ENCODE measurements around the gene SEC14L2. TPM values are rescaled to one million over a fixed set of nuclear protein-coding genes. Genes with fewer than 3 reads are reported as not detected.
A peak's percentile ranks its signal among the peaks of the same experiment; 100 is the strongest.

The SEC14L2 gene
- polyA plus RNA-seq (ENCODE audit: insufficient read length in 4 of 4): 1 to 10 TPM; 4.3 to 8.0 (median 6.3) TPM

- DNase-seq (ENCODE audit: low read depth in 4 of 4, low spot score in 2 of 4): no peak
Observed at GRCh38 chr22:30396871-30397655, at the start of gene SEC14L2. Gene SEC14L2 (plus strand): TSS chr22:30397018. CDS start chr22:30397117, 99 bp downstream.

DNA sequence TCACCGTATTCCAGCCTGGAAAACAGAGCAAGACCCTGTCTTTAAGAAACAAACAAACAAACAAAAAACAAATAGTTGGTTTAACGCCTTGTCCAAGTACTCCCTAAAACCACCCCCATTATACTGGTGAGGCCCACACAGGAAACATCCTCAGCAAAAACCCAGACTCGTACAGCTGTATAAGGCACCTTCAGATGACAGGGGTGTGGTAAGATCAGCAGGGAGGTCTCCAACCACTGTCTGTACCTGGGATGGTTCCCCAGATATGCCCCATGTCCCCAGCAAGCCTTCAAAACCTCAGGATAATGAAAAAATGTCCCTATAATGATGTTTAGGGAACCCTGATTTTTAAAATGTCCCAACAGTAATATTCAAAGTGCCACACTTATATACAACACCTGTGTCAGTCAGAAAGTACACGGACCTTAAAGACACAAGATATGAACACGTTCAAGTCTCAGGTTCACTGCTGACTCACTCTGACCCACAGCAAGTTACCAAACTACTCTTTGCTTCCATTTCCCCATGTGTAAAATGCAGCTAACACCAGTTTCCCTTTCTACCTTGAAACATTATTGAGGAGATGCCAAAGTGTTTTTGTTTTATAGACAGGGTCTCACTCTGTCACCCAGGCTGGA is 49.4 kb upstream of the SEC14L2 start:
- DNase-seq (ENCODE audit: low read depth in 4 of 4, low spot score in 2 of 4): no peak

GRCh38 chr22:30348404-30348803 is 48.4 kb upstream of the SEC14L2 start:
- DNase-seq (ENCODE audit: low read depth in 4 of 4, low spot score in 2 of 4): no peak

DNA sequence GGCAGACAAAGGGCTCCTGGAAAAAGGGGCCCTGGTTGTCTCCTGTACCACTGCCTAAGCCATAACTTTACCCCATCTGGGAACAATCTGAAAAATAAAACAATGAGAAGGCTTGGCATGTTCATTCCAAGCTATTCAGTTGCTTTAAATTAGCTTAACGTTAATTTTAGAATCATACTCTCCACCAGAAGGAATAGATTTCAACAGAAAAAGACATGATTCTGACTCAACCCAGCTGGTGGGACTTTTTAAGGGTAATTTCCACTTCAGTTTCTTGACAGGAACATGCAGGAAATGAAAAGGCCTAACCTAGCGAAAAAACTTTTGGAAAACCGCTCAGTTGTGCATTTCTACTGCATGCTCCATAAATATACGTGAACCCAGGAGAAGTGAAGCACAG is 48.0 kb upstream of the SEC14L2 start:
- DNase-seq (ENCODE audit: low read depth in 4 of 4, low spot score in 2 of 4): no peak

- no peak for DNase-seq (ENCODE audit: low read depth in 4 of 4, low spot score in 2 of 4)
Observed at GRCh38 chr22:30351226-30351625, 45.6 kb upstream of the SEC14L2 start.

DNA sequence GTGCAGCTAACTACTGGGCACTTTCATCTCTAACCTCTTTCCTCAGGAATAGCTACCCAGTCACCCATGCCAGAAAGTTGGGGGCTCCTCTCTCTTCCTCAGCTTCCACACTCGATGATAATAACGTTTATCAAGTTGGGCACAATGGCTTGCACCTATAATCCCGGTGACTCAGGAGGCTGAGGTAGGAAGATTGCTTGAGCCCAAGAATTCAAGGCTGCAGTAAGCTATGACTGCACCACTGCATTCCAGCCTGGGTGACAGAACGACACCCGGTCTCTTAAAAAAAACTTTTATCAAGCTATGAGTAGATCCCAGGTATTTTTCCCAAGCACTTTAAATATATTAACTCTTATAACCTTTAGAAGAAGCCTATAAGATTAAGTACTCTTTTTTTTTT is 42.2 kb upstream of the SEC14L2 start:
- no peak for DNase-seq (ENCODE audit: low read depth in 4 of 4, low spot score in 2 of 4)

DNA sequence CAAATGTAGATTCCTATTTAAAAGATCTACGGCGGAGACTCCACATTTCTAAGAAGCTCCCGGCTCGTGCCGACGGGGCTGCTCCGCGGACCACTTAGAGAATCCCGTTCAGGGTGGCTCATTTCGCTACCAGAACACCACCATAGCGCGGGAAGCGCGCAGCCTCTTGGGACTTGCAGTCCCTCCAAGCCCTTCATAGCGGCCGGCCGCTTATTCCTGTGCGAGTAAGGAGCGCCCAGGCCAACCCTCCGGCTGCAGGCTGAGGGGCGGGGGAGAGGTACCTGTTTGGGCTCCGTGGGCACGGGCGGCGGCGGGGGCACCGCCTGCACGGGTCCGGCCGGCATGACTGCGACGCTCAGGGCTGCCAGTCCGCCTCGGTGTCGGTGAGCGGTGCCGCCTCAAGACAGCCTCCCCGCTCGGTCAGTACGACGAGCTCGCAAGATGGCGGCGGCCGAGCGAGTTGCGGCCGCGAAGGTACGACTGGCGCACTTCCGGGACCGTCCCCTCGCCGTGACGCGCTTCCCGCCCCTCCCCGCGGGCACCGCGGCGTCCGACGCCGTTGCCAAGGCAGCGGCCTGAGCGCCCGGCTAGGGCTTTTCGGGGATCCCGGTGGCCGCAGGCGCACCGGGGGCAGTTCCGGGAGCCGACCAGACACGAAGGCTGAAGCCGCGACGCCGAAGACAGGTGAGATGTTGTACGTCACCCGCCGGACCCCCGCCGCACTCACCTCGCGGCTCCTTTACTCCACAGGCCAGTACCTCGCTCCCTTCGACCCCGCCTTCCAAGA is 40.2 kb upstream of the SEC14L2 start, which contains the start of the genes CCDC157 and SF3A1:
Gene CCDC157 (plus strand): TSS at position 559 of the 787 bp plus-strand sequence. CDS start 8,994 bp downstream, outside the sequence.
Gene SF3A1 (minus strand): TSS at position 446 of the 787 bp plus-strand sequence. CDS start 102 bp downstream, at position 344.
- DNase-seq (ENCODE audit: low read depth in 4 of 4, low spot score in 2 of 4): peak; percentile 75 to 89 (median 86)

GRCh38 chr22:30357236-30357570 is 39.6 kb upstream of the SEC14L2 start:
- peak in 1 of 4 donors; percentile 30 for DNase-seq (ENCODE audit: low read depth in 4 of 4, low spot score in 2 of 4)

DNA sequence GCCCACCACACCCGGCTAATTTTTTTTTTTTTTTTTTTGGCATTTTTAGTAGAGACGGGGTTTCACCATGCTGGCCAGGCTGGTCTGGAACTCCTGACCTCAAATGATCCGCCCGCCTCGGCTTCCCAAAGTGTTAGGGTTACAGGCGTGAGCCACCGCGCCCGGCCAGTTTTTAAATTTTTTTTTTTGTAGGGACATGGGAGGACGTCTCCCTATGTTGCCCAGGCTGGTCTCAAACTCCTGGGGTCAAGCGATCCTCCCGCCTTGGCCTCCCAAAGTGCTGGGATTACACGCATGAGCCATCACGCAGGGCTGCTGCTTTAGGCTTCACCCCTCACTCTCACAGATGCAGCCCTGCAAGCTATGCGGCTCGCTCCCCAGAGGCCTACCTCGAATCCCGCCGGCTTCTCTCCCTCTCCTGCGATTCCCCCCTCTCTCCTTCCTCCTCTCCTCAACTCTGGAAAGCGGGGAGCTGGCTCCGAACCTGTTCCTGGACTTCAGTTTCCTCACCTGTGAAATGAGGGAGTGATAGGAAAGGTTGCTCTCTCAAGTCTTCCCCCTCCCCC is 39.1 kb upstream of the SEC14L2 start:
- no peak for DNase-seq (ENCODE audit: low read depth in 4 of 4, low spot score in 2 of 4)

- no peak for DNase-seq (ENCODE audit: low read depth in 4 of 4, low spot score in 2 of 4)
Observed at GRCh38 chr22:30358541-30358940, 38.3 kb upstream of the SEC14L2 start.

GRCh38 chr22:30361916-30362650 is 34.7 kb upstream of the SEC14L2 start:
- DNase-seq (ENCODE audit: low read depth in 4 of 4, low spot score in 2 of 4): no peak

GRCh38 chr22:30362651-30363281 is 34.1 kb upstream of the SEC14L2 start:
- no peak for DNase-seq (ENCODE audit: low read depth in 4 of 4, low spot score in 2 of 4)

- DNase-seq (ENCODE audit: low read depth in 4 of 4, low spot score in 2 of 4): no peak
Observed at GRCh38 chr22:30365891-30366290, 30.9 kb upstream of the SEC14L2 start.

DNA sequence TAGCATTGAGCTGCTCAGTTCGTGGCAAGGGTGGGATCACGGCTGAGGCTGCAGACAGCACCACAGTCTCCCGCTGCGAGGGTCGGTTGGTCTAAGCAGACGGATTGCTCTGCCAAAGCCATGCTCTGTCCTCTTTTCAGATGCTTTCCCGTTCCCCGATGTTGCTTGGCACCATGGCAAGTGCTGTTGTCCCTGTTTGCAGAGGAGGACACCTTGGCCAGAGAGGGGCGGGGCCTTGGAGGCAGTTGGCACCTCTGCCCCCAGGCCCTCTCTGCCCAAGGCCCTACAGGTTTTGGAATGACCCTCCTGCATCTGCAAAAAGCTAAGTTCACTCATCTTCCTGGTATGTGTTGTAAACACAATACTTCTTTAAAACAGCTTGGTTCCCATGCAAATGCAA is 28.4 kb upstream of the SEC14L2 start:
- DNase-seq (ENCODE audit: low read depth in 4 of 4, low spot score in 2 of 4): no peak

GRCh38 chr22:30370641-30371230 is 26.1 kb upstream of the SEC14L2 start:
- peak in 2 of 4 donors; percentile 43 to 49 for DNase-seq (ENCODE audit: low read depth in 4 of 4, low spot score in 2 of 4)

DNA sequence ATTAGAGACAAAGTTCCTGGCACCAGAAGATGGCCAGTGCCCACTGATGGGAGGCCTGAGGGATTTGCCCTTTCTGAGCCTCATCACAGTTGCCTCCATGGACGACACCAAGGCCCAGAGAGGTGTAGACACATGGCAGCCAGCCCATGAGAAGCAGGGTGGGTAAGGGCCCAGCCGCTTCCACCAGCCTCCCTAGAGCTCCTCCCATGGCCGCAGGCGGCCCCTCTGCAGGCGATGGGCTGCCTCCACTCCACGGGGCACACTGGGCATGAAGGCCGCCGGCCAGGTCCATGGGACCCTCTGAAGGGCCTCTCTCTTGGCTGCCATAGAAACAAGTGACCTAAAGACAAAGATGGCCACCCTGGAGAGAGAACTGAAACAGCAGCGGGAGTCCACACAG is 25.5 kb upstream of the SEC14L2 start:
- no peak for DNase-seq (ENCODE audit: low read depth in 4 of 4, low spot score in 2 of 4)

GRCh38 chr22:30371981-30372380 is 24.8 kb upstream of the SEC14L2 start:
- DNase-seq (ENCODE audit: low read depth in 4 of 4, low spot score in 2 of 4): no peak

- DNase-seq (ENCODE audit: low read depth in 4 of 4, low spot score in 2 of 4): no peak
Observed at GRCh38 chr22:30372915-30373314, 23.9 kb upstream of the SEC14L2 start.
